Ovary (tissue), 9 donors: ENCODE measurements around the gene ODAPH. TPM values are rescaled to one million over a fixed set of nuclear protein-coding genes. Genes with fewer than 3 reads are reported as not detected.

Source experiments
- DNase-seq, 5 donors: peaks; one replicate each; pipeline ENCODE4 v3.0.0-alpha.2; 2019 to 2020
- H3K27ac ChIP-seq, 2 donors: fragments of 200-600 bp; one replicate each; pipeline versions ENCODE4 v1.5.1 to v1.8.0; 2019 to 2022
- H3K27me3 ChIP-seq: fragments of 200-600 bp; one replicate; pipeline ENCODE4 v1.8.0; 2022
- H3K36me3 ChIP-seq: fragments of 200-600 bp; sonication (generic); one replicate; pipeline ENCODE4 v1.5.1; 2019
- H3K4me1 ChIP-seq: one replicate; pipeline ENCODE4 v1.8.1; 2013; ENCODE audit warnings: mild to moderate bottlenecking, moderate library complexity; ENCODE audit not compliant: insufficient read depth
- H3K4me3 ChIP-seq: fragments of 200-600 bp; sonication (generic); one replicate; pipeline ENCODE4 v1.5.1; 2017
- H3K9me3 ChIP-seq, 2 donors: fragments of 200-600 bp in 1 of 2; sonication (generic) in 1 of 2; one replicate each; pipeline versions ENCODE4 v1.5.1 to v1.8.1; 2013 to 2019; ENCODE audit warnings: mild to moderate bottlenecking in 1 of 2, moderate library complexity in 1 of 2
- EP300 ChIP-seq: sonication (generic); formaldehyde crosslinking; IDR thresholded peaks from one replicate; pipeline ENCODE4 v1.6.1; 2017; ENCODE audit warnings: antibody characterized with exemption
- POLR2A ChIP-seq: fragments of 450-650 bp; IDR thresholded peaks from one replicate; pipeline ENCODE4 v1.6.1; 2017; ENCODE audit warnings: antibody characterized with exemption, mild to moderate bottlenecking, moderate library complexity
- WGBS, 3 donors: extraction: QIAGEN DNeasy Blood & Tissue Kit in 1 of 3; methylation state at CpG; one replicate each; pipeline versions ENCODE4 v1.1.5 to v1.1.7; 2013 to 2017; 5-methylcytosine and 5-hydroxymethylcytosine counted together
- intact Hi-C, 4 donors: fragments of 100-400 bp; cut with DNase I; formaldehyde crosslinking; loops; one replicate each; pipeline versions ENCODE4 v1.11.0 to v1.15.1; 2022 to 2023
- polyA plus RNA-seq, 2 donors: library from polyadenylated mRNA; stranded (reverse); fragments of 200-250 nt in 1 of 2; fragments of 350-450 nt in 1 of 2; fragmentation: Illumina TruSeq in 1 of 2; extraction: RNeasy Lipid Tissue Mini Kit (QIAGEN cat#74804) in 1 of 2; gene quantifications; one replicate each; pipeline ENCODE4 v1.2.3, GENCODE V29; 2013 to 2014
- total RNA-seq, 7 donors: library from RNA; depleted of rRNA in 2 of 7; stranded (reverse); fragments of >200 nt in 2 of 7; fragmentation: NEBNext Ultra II Directional in 3 of 7; extraction: Animal tissue kit (Norgen Biotek cat#: 25700) in 3 of 7; gene quantifications; one replicate each; pipeline versions ENCODE4 v1.1.0 to v1.2.4, GENCODE V29; 2016 to 2023
- TF ChIP-seq, protein P1 (sequence below), 3 donors: fragments of 450-650 bp in 2 of 3; fragments of 200-600 bp in 1 of 3; IDR thresholded peaks; one replicate each; pipeline versions ENCODE4 v1.5.1 to v1.8.0; 2016 to 2022; ENCODE audit warnings: antibody characterized with exemption in 3 of 3, mild to moderate bottlenecking in 1 of 3
- donor health status: DM: no; HTN: no; CAD: no; lungs with moderate emphysema.
- donor health status: DM: no; HTN: no; CAD: no.
- donor health status: Bipolar disorder and iron deficiency.
- donor health status: DM: yes; HTN: yes; CAD: no.
- donor health status: DM: no; HTN: no; CAD: no.
- donor health status: DM: yes; HTN: yes; CAD: no.

The ODAPH gene
- total and polyA plus RNA-seq, 9 donors: not detected

DNA sequence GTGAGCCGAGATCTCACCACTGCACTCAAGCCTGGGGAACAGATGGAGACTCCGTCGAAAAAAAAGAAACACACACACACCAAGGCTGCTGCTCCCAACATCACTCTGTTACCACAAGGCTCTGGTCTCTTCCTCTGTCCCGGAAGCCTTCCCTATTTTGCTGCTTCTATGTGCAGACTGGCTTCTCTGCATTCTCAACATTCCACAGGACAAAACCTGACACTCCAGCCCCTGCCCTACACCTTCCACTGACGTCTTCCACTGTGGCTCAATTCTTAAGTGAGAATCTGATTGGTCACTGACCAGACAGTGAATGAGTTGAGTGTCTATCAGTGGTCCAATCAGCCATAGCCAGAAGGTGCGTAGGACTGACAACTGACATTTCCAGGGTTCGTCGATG, 5.9 kb downstream of the ODAPH start:
- Histone ChIP-seq H3K36me3 (no peaks in the 10 kb centered on the region), H3K27me3 (no peaks in the 10 kb centered on the region), H3K4me3 (no peak overlapping the region), H3K4me1 (no peaks in the 10 kb centered on the region), H3K27ac (no peak overlapping the region), H3K9me3 (no peaks in the 10 kb centered on the region)
- intact Hi-C loops: no loop called here
- no peak for TF ChIP-seq POLR2A
- TF ChIP-seq, protein P1, sequence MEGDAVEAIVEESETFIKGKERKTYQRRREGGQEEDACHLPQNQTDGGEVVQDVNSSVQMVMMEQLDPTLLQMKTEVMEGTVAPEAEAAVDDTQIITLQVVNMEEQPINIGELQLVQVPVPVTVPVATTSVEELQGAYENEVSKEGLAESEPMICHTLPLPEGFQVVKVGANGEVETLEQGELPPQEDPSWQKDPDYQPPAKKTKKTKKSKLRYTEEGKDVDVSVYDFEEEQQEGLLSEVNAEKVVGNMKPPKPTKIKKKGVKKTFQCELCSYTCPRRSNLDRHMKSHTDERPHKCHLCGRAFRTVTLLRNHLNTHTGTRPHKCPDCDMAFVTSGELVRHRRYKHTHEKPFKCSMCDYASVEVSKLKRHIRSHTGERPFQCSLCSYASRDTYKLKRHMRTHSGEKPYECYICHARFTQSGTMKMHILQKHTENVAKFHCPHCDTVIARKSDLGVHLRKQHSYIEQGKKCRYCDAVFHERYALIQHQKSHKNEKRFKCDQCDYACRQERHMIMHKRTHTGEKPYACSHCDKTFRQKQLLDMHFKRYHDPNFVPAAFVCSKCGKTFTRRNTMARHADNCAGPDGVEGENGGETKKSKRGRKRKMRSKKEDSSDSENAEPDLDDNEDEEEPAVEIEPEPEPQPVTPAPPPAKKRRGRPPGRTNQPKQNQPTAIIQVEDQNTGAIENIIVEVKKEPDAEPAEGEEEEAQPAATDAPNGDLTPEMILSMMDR (IDR thresholded peaks at IDR 0.05): no peak
- TF ChIP-seq EP300: no peak
- no peak for DNase-seq
- WGBS, 3 donors: 64 to 72% (median 70%) methylated on average over 8 of the region's 8 CpGs

DNA sequence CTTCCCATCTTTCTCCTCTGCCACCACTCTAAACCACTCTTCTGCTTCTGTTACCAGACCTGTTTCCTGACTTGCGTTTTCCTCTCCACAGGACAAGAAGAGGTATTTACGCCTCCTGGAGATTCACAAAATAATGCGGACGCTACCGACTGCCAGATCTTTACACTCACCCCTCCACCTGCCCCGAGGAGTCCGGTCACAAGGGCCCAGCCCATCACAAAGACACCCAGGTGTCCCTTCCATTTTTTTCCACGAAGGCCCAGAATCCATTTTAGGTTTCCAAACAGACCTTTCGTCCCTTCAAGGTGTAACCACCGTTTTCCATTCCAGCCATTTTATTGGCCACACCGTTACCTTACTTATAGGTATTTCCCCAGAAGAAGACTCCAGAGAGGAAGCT, 8.2 kb downstream of the ODAPH start:
- intact Hi-C loops: no loop called here
- Histone ChIP-seq H3K4me1 (no peaks in the 10 kb centered on the region), H3K4me3 (no peak overlapping the region), H3K9me3 (no peaks in the 10 kb centered on the region), H3K27ac (no peak overlapping the region), H3K27me3 (no peaks in the 10 kb centered on the region), H3K36me3 (no peaks in the 10 kb centered on the region)
- no peak for DNase-seq
- TF ChIP-seq, protein P1 (IDR thresholded peaks at IDR 0.05): no peak
- TF ChIP-seq POLR2A (no peak), EP300 (no peak)
- WGBS, 3 donors: 80 to 90% (median 89%) methylated on average over 11 of the region's 11 CpGs

DNA sequence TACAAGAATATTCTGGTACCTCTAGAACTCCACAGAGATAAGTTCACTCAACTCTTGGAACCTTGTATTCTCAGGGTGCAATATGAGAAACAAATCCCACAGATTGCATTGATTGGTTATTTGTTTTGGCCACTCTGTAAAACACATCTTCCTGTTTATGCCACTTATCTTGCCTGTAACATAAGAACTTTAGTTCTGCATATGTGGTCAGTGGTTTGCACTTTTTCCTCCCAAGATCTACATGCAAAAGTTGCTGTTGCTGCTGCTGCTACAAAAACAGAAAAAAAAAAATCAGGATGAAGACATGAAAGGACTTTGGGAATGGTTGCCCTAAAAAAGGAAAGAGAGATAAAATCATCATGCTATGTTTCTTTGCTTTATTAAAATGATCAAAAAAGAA, 9.6 kb downstream of the ODAPH start:
- no peaks in the 10 kb centered on the region for H3K27me3 ChIP-seq
- DNase-seq: no peak
- TF ChIP-seq POLR2A (no peak), EP300 (no peak)
- TF ChIP-seq, protein P1 (IDR thresholded peaks at IDR 0.05): no peak

DNA sequence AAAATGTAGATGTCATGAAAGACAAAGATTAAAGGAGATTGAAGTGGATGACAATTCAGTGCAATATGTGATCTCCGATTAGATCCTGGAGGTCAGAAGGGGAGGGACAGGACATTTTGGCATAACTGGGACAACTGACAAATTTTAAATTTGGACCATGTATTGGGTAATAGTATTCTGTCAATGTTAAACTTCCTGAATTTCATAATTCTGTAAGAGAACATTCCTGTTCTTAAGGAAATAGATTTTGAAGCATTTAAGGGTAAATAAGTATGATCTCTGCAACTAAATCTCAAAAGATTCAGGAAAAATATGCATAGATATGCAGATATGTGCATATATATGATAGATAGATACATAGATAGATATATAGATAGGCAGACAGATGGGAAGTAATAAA, 11.0 kb downstream of the ODAPH start:
- no peak for DNase-seq
- no peaks in the 10 kb centered on the region for H3K4me1 ChIP-seq
- TF ChIP-seq, protein P1 (IDR thresholded peaks at IDR 0.05): no peak
- no peak for TF ChIP-seq POLR2A
- no peak for TF ChIP-seq EP300
- no peaks in the 10 kb centered on the region for H3K9me3 ChIP-seq
- no peak overlapping the region for H3K27ac ChIP-seq
- H3K36me3 ChIP-seq: no peaks in the 10 kb centered on the region
- WGBS, 3 donors: 82 to 90% (median 88%) methylated on average over 1 of the region's 1 CpG
- intact Hi-C loops: no loop called here
- H3K4me3 ChIP-seq: no peak overlapping the region
- no peaks in the 10 kb centered on the region for H3K27me3 ChIP-seq

More for the DNA sequence above, 9.6 kb downstream of the ODAPH start:
- Histone ChIP-seq H3K9me3 (no peaks in the 10 kb centered on the region), H3K27ac (no peak overlapping the region), H3K4me1 (no peaks in the 10 kb centered on the region), H3K4me3 (no peak overlapping the region), H3K36me3 (no peaks in the 10 kb centered on the region)
- intact Hi-C loops: no loop called here

DNA sequence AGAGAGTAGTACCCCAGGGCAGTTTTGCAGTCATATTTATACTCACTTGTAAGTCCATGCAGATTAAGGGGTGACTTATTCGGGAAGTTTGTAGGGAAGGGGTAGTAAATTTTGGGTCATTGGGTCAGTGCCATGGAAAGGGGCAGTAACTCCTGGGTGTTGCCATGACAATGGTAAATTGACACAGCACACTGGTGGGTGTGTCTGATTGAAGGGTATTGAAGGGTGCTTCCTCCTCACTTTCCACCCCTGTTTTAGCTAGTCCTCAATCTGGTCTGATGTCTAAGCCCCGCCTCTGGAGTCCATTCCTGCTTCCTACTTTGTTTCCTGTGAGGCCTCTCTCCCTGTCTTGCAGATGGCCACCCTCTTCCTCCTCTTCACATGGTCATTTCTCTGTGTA, 11.9 kb downstream of the ODAPH start:
- Histone ChIP-seq H3K9me3 (no peaks in the 10 kb centered on the region), H3K27me3 (no peaks in the 10 kb centered on the region), H3K4me3 (no peak overlapping the region), H3K27ac (no peak overlapping the region), H3K4me1 (no peaks in the 10 kb centered on the region), H3K36me3 (no peaks in the 10 kb centered on the region)
- 85 to 96% (median 93%) methylated on average over 2 of the region's 2 CpGs for WGBS, 3 donors
- TF ChIP-seq POLR2A (no peak), EP300 (no peak)
- TF ChIP-seq, protein P1 (IDR thresholded peaks at IDR 0.05): no peak
- intact Hi-C loops: no loop called here
- no peak for DNase-seq
